Amygdala (tissue), 56 donors: ENCODE measurements around the gene CACHD1.

Experiments
- DNase-seq, 56 donors: peaks; one replicate each; lab custom pipeline; 2025; lab: John Stamatoyannopoulos, UW

Gene CACHD1

DNA sequence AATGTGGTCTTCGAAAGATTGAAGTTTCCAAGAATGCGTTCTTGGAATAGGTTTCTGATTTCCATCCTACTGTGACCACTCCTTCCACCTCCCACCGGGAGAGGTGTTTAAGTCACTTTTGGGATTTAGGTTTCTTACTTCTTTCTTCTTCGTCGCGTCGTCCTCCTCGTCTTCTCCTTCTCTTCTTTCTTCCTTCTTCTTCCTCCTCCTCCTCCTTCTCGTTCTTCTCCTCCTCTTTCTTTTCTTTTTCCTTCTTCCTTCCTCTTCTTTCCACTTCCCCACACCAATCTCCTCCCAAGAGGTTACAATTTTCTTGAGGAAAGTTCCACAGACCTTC is 2.1 kb downstream of the CACHD1 start:
- no peak for DNase-seq

DNA sequence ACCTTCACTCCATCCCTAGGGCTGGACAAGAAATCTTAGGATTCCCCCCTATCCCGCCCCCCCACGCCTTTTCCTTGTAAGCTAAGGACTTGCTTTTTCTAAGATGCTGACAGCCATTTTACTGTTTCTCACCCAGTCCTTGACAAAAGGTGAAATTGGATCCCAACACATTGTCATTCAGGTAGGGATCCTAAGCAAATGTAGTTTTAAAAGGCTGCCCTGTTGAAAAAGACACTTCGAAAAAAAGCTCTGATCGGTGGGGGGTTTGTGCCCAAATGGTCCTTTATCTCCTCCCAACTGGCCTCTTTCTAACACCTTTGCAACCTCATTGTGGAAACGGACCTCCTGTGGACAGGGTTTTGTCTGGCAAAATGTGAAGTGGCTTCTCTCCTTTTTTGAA is 2.9 kb downstream of the CACHD1 start:
- no peak for DNase-seq

DNA sequence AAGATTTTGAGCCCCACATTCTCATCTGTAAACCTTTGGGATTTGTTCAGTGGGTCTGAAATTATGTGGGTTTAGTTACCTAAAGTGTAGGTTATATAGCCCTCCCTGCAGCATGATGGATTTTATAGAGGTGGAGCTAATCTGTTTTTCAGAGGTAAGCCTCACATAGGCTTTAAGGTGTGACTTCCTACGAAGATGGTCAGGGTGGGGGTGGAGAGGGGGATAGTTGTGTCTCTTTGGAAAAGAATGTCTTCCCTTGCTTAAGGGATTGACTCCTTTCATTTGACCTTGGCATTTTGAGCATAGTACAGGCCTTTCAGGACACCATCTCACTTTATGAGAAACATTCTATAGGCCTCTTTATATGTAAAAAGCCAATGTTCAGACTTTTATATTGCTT is 3.4 kb downstream of the CACHD1 start:
- DNase-seq = no peak

DNA sequence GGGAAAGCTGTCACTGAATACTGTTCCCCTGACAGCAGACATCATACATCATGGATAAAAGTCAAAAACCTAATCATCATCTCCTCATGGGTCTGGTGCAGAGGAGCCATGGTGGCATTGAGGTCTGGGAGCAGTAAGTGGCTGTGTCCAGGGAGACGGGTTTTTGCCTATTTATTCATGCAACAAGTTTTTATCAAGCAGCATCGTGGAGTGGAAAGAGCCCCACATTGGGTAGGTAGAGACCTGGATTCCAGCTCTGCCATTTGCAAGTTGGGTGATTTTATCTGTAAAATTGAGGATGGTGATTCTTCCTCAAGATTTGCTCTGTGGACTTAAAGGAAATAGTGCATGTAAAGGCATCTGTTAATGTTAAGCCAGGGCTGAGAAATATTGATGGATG is 4.2 kb downstream of the CACHD1 start:
- DNase-seq = no peak

DNA sequence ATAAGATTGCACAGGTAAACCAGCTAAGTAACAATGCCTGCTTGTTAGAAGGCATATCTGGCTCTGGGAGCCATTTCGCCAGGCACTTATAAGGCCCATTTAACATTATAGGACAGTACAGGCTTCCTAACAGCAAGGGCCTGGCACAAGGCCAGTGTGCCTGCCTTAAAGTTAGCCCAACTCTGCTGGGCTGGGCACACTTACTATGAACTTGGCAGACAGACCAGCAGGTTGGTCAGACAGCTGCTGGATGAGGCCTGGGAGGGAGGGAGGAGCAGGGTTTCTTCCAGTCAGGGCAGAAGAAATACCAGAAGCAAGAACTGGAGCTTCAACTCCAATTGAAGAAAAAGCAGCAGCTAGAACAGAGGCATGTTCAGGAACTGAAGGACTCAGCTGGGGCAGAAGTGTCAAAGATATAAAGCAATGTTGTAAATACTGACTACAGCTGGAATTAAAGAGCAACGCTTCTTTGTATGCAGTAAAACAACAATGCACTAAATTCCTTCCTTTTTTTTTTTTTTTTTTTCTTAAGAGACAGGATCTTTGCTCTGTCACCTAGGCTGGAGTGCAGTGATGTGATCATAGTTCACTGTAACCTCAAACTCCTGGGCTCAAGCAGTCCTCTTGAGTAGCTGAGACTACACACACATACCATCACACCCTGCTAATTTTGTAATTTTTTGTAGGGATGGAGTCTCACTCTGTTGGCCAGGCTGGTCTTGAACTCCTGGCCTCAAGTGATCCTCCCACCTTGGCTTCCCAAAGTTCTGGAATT is 4.9 kb downstream of the CACHD1 start:
- peak in 13 of 56 donors; percentile 1 to 39 (median 16) for DNase-seq

DNA sequence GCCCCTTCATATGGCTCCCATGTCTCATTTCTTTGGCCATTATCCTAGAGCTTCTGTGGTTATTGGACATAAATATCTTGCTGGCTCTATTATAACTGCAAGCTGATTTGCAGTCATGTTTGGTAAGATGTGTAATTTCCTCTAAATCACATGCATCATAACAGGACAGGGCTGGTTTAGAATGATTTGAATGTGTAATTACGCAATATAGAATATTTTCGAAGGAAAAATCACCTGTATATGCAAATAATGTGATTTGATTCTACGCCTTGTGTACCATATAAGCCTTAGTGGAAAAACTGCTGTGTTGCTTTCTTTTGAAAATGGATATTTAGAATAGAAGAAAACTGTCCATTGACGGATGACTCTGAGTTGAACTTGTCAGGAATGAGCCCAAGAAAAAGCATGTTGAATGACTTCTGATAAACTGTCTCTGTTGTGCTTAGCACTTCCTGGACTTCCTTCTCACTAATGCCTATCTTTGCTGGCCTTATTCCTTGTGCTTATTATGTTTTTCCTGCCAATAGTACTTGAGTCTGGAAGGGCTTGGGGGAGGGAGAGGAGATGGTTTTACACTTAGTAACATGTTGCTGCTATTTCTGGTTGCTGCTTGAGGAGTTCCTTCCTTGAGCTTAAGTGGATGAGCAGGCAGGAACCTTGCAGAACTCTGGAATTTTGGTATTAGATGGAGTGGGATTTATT is 6.5 kb downstream of the CACHD1 start:
- peak in 5 of 56 donors; percentile 3 to 21 (median 6) for DNase-seq

DNA sequence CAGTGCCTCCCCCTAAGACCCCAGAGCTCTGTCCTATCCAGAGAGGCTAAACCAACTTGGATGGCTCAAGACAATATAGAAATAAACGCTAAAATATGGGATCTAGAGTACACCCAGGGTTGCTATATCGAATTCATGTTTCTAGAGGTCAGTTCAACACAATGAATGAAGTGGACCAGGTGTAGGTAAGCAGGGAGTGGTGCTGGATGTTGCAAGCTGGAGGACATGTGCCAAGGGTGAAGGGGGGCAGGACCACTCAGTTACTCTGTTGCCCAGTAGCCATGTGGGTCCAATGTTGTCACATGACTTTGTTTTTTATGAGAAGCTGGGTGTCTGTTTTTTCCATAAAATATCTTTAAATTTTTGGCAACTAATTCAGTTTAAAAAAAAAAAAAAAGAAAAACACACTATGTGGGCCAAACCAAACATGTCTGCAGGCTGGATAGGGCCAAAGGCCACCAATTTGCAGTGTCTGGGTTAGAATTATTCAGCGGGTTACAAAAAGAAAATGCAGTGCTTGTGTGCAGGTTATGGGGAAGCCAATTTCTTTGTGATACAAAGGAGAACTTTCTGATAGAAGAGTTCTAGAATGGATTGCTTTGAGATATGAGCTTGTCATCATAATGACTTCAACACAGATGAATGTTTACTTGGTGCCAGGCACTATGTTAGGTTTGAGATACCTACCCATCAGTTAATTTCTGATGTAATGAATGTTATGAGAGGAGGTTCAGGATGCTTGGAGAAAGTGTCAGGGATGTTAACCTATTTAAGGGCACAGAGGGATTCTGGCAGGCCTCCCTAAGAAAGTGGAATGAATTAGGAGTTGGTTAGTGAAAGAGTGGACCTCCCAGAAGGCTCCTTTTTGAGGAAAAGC is 8.9 kb downstream of the CACHD1 start:
- no peak for DNase-seq

DNA sequence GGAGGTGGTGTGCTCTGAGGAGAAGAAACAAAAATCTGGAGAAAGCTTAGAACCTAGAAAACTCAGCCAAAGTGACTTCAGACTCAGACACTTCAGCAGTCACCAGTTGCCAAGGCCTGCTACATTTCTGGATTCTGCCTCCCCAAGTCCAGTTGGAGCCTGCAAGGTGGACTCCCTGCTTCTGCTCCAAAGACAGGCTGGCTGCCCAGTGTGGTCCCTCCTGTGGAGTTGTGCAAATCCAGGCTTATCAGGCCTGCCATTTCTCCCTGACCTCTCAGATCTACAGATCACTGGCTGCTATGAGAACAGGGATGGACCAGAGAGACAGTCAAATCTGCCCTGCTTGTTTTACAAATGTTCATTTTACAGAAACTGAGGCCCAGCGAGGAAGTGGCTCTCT is 9.9 kb downstream of the CACHD1 start:
- no peak for DNase-seq

DNA sequence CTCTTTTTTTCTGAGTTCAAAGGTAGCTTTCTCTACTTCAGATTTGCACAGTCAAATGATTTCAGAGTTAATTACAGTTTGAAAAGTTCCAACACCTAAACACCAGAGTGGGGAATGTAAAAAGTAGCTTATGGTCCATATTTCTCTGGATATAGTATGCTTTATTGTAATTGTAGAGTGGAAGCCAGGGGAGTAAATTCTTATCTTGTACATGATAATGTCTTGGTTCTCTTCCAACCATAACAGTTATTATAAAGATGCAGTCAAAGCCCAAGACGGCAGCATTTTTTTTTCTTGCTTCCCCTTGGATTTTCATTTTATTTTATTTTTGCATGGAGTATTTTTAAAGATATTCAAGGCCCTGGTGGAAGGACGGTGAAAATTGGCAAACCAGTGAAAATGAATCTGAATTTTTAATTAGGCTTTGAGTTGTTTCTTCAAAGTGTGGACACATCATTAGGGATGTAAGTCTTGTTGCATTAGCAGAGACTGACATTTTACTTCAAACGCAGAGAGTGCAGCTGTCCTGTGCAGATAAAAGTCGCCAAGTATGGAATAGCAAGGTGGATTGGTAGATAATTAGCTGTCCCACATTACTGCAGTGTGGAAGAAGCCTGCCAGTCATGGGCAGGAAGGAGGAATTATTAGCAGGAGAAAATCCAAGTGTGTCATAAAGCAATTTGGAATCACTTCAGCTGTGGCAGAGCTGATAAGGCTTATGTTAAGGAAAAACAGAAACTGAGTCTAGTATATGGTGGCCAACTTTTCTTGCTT is 11.3 kb downstream of the CACHD1 start:
- no peak for DNase-seq

DNA sequence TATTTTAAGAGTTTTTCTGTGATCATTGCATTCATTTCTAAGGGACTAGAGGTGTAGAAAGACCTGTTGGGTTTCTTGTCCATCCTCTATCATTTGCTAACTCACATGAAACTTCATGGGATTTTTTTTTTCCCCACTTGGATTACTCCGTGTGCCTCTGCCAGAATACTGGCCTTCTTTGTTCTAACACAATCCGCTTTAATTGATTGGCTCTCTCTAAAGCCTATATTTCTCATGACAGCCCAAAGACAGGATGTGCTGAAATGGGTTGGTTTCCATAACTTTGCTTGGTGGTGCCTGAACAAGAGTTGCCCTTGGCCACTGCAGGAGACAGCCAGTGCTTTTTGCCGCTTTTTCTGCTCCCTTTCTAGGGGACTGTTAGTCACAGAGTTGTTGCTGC is 12.2 kb downstream of the CACHD1 start:
- no peak for DNase-seq

DNA sequence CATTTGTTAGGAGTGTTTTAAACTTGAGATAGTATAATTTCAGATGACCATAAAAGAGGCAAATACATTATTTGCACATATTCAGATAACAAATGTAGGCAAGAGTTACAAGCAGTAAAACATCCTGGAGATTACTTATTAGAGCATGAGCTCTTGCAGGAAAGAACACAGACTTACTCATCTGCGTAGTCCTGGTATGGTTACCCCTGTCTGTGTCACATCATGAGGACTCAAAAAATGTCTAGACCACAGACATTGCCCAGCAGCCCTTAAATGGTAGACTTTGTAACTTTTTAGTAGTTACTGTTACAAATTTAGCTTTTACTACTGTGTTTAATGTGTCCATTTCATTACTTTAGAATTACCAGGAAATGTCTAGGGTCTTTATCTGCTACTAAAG is 12.8 kb downstream of the CACHD1 start:
- no peak for DNase-seq

DNA sequence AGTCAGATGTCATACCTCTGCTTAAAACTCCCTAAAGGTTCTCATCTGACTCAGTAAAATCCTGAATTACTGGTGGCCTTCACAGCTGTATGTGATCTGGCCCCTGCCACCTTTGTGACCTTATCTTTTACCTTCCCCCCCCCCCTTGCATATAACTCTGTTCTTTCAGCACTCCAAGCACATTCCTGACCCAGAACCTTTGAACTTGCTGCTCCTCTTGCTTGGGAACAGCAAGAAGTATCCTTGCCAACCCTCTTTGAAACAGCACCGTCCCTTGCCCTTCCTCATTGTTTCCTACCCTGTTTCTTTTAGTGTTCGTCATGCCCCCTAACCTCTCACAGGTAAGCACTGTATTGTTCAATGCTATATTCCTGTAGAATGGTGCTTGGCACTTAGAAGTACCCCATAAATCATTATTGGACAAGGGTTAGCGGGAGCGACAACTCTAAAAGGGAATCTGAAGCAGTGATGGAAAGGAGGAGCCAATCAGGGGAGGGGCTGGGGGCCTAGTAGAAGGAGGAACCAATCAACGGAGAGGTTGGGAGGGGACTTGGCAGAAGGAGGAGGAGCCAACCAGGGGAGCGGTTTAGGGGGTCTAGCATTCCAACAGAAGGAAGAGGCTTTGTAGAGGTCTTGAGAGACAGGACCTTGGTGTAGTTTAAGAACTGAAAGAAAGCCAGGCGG is 13.9 kb downstream of the CACHD1 start:
- DNase-seq = no peak

DNA sequence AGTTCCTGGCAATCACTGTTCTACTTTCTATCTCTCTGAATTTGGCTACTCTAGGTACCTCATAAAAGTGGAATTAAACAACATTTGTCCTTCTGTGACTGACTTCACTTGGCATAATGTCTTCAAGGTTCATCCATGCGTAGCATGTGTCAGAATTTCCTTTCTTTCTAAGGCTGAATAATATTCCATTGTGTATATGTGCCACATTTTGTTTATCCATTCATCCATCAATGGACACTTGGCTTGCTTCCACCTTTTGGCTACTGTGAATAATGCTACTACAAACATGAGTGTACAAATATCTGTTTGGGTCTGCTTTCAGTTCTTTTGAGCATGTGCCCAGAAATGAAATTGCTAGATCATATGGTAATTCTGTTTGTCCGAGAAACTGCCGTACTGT is 14.7 kb downstream of the CACHD1 start:
- DNase-seq = peak in 1 of 56 donors; percentile 7

DNA sequence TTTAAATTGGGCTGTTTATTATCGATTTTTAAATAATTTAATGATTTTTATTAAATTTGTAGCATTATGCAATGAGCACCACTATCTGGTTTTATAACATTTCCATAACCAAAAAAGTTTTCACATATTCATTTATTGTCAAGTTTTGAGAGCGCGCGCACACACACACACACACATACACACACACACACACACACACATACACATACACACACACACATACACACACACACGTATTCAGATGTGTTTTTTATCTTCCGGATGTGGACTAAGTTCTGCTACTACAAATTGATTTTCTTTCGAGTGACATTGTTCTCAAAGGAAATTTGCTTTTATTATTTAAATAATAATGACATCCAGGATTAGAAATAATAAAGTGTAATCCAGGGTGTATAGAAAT is 16.3 kb downstream of the CACHD1 start:
- no peak for DNase-seq

DNA sequence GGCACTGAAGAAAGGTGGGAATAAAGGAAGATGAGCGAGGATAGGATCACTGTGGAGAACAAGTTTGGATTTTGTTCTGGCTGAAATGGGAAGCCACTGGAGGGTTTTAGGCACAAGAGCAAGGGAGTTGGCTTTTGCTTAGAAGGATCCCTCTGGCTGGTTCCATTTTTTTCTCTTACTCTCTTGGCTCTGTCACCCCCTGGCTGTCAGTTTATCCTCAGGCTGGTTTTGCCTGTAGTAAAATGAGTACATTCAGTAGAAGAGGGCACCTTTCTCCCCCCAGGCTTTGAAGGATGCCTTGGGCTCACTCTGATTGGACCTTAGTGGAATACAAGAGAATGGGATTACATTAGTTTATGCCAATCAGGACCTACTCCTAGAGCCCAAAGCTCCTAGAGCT is 17.1 kb downstream of the CACHD1 start:
- no peak for DNase-seq

DNA sequence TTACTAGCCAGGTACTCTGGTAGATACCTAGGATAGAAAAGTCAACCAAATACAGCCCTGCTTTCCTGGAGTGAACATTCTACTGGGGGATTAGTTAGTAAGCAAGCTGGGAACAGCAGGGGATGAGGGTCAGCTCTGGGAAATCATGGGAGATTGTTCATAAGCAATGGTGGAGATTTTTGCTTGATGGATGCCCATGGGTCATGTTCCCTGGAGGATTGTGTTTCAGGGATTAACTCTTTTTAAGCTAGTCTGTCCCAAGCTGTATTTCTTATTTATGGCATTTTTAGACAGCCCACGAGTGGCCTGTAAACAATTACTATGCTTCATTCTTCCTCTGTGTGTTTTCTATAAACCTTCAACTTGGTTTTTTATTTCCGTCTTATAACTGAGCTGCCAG is 18.9 kb downstream of the CACHD1 start:
- DNase-seq = no peak

DNA sequence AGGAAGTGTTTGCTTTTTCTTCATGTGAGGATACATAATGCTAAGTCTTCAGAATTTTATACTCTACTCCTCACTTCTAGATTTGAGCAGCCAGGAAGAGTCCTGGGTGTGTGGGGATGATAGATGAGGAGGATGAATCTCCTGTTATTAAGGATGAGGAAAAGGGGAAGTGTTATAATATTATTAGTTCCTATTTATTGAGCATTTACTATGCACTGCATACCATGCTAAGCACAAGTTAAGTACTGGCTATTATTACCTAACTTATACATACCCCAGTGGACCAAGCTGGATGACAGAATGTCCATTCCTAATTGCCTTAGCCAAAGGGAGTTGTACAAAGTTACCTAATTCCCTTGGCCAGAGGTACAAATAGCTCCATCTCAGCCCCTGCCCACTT is 19.8 kb downstream of the CACHD1 start:
- DNase-seq = no peak

DNA sequence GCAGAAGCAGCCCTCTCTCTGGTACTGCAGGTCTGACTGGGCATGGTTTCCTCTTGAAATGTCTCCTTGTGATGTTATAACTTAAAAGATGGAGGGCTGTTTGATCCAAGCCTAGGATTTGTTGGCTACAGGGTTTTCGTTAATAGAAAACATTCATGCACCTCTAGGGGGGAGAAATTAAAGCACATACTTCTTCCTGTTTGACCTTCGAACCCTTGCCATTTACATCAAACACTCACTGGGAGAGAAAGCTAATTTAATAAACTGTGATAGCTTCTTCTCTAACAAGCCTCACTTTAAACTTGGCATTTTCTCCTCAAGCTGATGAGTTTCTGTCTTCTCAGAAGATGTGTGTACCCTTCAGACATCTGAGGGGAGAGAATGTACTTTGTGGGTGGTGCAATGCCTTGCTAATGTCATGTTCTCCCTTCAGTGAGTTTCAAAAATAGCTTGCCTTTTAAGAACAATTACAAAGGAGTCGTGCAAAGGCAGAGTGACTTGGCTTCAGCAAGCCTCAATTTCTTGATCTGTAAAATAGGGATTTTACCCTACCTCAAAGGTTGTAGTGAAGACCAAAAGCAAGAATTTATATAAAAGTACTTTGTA is 20.4 kb downstream of the CACHD1 start:
- DNase-seq = no peak

DNA sequence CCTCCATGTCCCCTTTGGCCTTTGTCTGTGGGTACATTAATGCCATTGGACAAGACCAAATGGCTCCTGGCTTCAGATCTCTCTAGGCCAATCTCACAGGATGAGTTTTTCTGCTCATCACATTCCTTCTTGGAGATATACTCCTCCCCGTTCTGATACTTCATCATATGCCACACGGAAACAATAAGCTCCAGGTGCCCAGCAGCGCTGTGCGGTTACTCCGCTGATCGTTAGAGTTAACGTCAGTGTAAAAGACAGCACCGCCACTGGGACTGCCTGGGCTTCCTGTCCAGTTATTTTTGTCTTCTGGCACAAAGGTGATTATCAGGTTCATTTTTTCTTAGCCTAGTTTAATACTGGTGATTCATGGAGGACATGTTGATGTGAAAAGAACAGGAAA is 22.5 kb downstream of the CACHD1 start:
- DNase-seq = no peak

DNA sequence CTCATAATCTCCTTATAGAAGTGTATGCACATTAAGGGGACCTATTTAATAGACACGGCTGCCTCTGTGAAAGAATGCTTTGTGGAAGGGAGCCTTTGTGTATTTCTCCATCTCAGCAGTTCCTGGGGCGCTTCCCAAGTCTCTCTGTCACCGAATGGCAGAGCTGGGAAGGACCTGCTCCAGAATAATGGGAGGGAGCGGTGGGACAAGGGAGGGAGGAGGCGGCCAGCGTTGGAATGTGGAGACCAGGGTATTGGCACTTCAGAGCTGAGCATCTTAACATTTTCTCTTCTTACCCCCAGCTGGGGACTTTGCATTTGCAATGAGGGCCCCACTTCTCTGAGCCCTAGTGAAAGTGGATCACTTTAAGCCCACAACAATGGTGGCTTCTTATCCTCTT is 23.9 kb downstream of the CACHD1 start:
- DNase-seq = peak in 1 of 56 donors; percentile 30
